GM18951 (cell line): Measurements from ENCODE around the gene ZNF512.
"Not testable (repeated sequence)": the region's sequence is repeated elsewhere in the genome, so short reads cannot be mapped to it uniquely, and the experiment has no call there.

Experiments used
- POLR2A ChIP-seq: IDR thresholded peaks from 4 replicates; pipeline ENCODE4 v1.6.1; 2011; ENCODE audit warnings: mild to moderate bottlenecking; ENCODE audit not compliant: insufficient read length, insufficient read depth; ENCODE audit errors: extremely low read depth
- in situ Hi-C: fragments of 300-500 bp; cut with MboI; formaldehyde crosslinking; loops from one replicate; pipeline ENCODE4 v1.12.0; 2022; ENCODE audit warnings: low sequenced_read_pairs, mixed read lengths, inconsistent platforms; ENCODE audit not compliant: unreplicated experiment

Gene ZNF512

GRCh38 chr2:27596627-27597026 lies 13.8 kb downstream of the ZNF512 start:
- no peak for TF ChIP-seq POLR2A
- in situ Hi-C loops: no loop called here

- no peak for TF ChIP-seq POLR2A
- in situ Hi-C loops: no loop called here
These were observed 23.8 kb downstream of the ZNF512 start for GRCh38 chr2:27606611-27607010.

- in situ Hi-C loops: no loop called here
- TF ChIP-seq POLR2A: no peak
These were observed 31.1 kb downstream of the ZNF512 start for GRCh38 chr2:27613985-27614384.

GRCh38 chr2:27615316-27615715 lies 32.5 kb downstream of the ZNF512 start:
- TF ChIP-seq POLR2A: no peak
- in situ Hi-C loops: no loop called here

- in situ Hi-C loops: no loop called here
- TF ChIP-seq POLR2A: no peak
These were observed 38.7 kb downstream of the ZNF512 start for GRCh38 chr2:27621524-27621923.

GRCh38 chr2:27622921-27623384 lies 40.1 kb downstream of the ZNF512 start:
- in situ Hi-C loops: no loop called here
- no peak for TF ChIP-seq POLR2A

- in situ Hi-C loops: no loop called here
- TF ChIP-seq POLR2A: no peak
These were observed 42.1 kb downstream of the ZNF512 start for GRCh38 chr2:27624943-27625342.

GRCh38 chr2:27626323-27626722 lies 43.5 kb downstream of the ZNF512 start:
- in situ Hi-C loops: not testable (repeated sequence)

- in situ Hi-C loops: not testable (repeated sequence)
These were observed 44.1 kb downstream of the ZNF512 start for GRCh38 chr2:27626921-27627320.

GRCh38 chr2:27627963-27628766 lies 45.3 kb downstream of the ZNF512 start:
- in situ Hi-C loops: no loop called here
- TF ChIP-seq POLR2A: no peak

- peak; percentile 97 for TF ChIP-seq POLR2A
- in situ Hi-C loops: no loop called here
These were observed 46.2 kb downstream of the ZNF512 start, which contains the start of the genes CCDC121 and GPN1 for GRCh38 chr2:27628767-27629709. CCDC121 (minus strand) TSS chr2:27629012; CDS start chr2:27627799, 1,213 bp downstream. GPN1 (plus strand) TSS chr2:27629050; CDS start chr2:27629059, 9 bp downstream.

GRCh38 chr2:27630257-27630656 lies 47.4 kb downstream of the ZNF512 start:
- in situ Hi-C loops: not testable (repeated sequence)

- TF ChIP-seq POLR2A: no peak
- in situ Hi-C loops: no loop called here
These were observed 51.4 kb downstream of the ZNF512 start for GRCh38 chr2:27634291-27634690.

GRCh38 chr2:27636766-27637165 lies 53.9 kb downstream of the ZNF512 start:
- in situ Hi-C loops: no loop called here
- no peak for TF ChIP-seq POLR2A
